Measurements from ENCODE around the gene FAM221A.
"Not testable (repeated sequence)": the region's sequence is repeated elsewhere in the genome, so short reads cannot be mapped to it uniquely, and the experiment has no call there.

FAM221A gene

DNA sequence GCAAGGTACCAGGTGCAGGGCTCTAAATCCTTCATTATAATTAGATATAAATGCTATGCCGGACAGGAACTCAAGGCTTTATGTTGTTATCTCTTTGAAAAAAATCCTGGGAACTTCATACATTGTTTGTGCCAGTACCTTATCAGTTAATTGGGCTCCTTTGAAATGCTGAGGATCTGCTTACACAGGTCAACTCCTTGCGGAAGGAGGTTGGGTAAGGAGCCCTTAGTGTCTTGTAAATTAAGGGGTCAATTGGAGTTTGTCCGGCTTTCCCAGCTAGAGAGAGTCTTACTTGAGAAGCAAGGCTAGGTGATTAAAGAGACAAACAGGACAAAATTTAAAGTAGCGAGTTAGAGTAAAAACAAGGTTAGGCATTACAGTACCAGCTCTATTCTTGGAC, 44.1 kb downstream of the FAM221A start:
- DNase-seq; H3K4me1 ChIP-seq (ENCODE audit: control insufficient read depth, insufficient read depth, low read depth, low read length); H3K18ac ChIP-seq (ENCODE audit: low read depth in 1 of 2, low read length in 2 of 2); H3K23ac ChIP-seq (ENCODE audit: low read length in 2 of 2); H2BK120ac ChIP-seq (ENCODE audit: low read depth, low read length); H3K9ac ChIP-seq (ENCODE audit: low read length); H2BK12ac ChIP-seq (ENCODE audit: low read length in 2 of 2); H3K4ac ChIP-seq (ENCODE audit: low read depth in 1 of 2, low read length in 2 of 2); H3K36me3 ChIP-seq (ENCODE audit: control insufficient read depth in 1 of 2, insufficient read depth in 2 of 2, low read depth in 1 of 2, low read length in 2 of 2); H3K27ac ChIP-seq (ENCODE audit: low read length, poor library complexity, severe bottlenecking); H2AFZ ChIP-seq (ENCODE audit: low read depth, low read length); H2BK15ac ChIP-seq (ENCODE audit: low read depth, poor library complexity, severe bottlenecking); H4K91ac ChIP-seq (ENCODE audit: low read length); H3K4me2 ChIP-seq (ENCODE audit: low read length, poor library complexity, severe bottlenecking); H4K8ac ChIP-seq (ENCODE audit: low read length); H3K9me3 ChIP-seq (ENCODE audit: control insufficient read depth, low read length); H3K79me1 ChIP-seq (replicated peaks; ENCODE audit: low read length, poor library complexity, severe bottlenecking); H2BK5ac ChIP-seq (ENCODE audit: low read depth, low read length, poor library complexity, severe bottlenecking); H3K27me3 ChIP-seq (ENCODE audit: control insufficient read depth in 1 of 2, insufficient read depth in 1 of 2, low read length in 2 of 2); H3K4me3 ChIP-seq (ENCODE audit: insufficient read depth in 1 of 2, low read depth in 1 of 2, low read length in 2 of 2); H2AK5ac ChIP-seq (ENCODE audit: low read length, severe bottlenecking); H3K14ac ChIP-seq (ENCODE audit: low read length in 2 of 2): not testable (repeated sequence)
- WGBS = 57% methylated on average over 3 of the region's 4 CpGs

DNA sequence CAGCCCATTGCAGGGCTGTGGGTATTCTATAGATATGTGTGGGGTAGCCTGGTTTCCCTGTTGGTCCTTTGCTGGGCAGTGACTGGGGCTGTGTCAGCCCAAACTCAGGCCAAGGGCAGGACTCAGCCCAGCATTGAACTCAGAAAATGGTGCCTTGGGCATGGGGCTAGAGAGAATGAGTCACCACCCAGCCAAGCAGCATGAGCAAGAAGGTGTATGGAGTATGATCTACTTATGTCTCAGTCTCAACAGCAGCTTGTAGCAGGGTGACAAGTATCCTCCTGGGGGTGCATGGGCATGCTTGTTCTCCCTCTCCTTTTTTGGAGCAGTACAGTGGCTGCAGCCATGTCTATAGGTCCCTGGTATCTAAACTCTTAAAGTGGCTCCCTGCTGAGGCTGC, 62.1 kb downstream of the FAM221A start:
- no peak overlapping the region for H3K27ac ChIP-seq (ENCODE audit: low read length, poor library complexity, severe bottlenecking)
- H3K18ac ChIP-seq (ENCODE audit: low read depth in 1 of 2, low read length in 2 of 2) = no peak overlapping the region
- H3K23ac ChIP-seq (ENCODE audit: low read length in 2 of 2) = no peak overlapping the region
- no peak overlapping the region for H2BK120ac ChIP-seq (ENCODE audit: low read depth, low read length)
- H3K14ac ChIP-seq (ENCODE audit: low read length in 2 of 2) = peak overlapping the region in 1 of 2 experiments; percentile 30
- H3K9ac ChIP-seq (ENCODE audit: low read length) = no peak overlapping the region
- H2AFZ ChIP-seq (ENCODE audit: low read depth, low read length) = no peak overlapping the region
- H3K4me3 ChIP-seq (ENCODE audit: insufficient read depth in 1 of 2, low read depth in 1 of 2, low read length in 2 of 2) = no peak overlapping the region
- no peak overlapping the region for H2BK5ac ChIP-seq (ENCODE audit: low read depth, low read length, poor library complexity, severe bottlenecking)
- H2BK15ac ChIP-seq (ENCODE audit: low read depth, poor library complexity, severe bottlenecking) = no peak overlapping the region
- H2AK5ac ChIP-seq (ENCODE audit: low read length, severe bottlenecking) = no peak overlapping the region
- no peak overlapping the region for H4K91ac ChIP-seq (ENCODE audit: low read length)
- peaks cover 19% of the 10 kb centered on the region for H3K9me3 ChIP-seq (ENCODE audit: control insufficient read depth, low read length)
- H3K4me1 ChIP-seq (ENCODE audit: control insufficient read depth, insufficient read depth, low read depth, low read length) = no peaks in the 10 kb centered on the region
- no peak overlapping the region for H4K8ac ChIP-seq (ENCODE audit: low read length)
- no peaks in the 10 kb centered on the region for H3K79me1 ChIP-seq (replicated peaks; ENCODE audit: low read length, poor library complexity, severe bottlenecking)
- no peaks in the 10 kb centered on the region for H3K36me3 ChIP-seq (ENCODE audit: control insufficient read depth in 1 of 2, insufficient read depth in 2 of 2, low read depth in 1 of 2, low read length in 2 of 2)
- DNase-seq = peak; percentile 8
- H2BK12ac ChIP-seq (ENCODE audit: low read length in 2 of 2) = peak overlapping the region in 1 of 2 experiments; percentile 29
- H3K4me2 ChIP-seq (ENCODE audit: low read length, poor library complexity, severe bottlenecking) = no peak overlapping the region
- no peaks in the 10 kb centered on the region for H3K27me3 ChIP-seq (ENCODE audit: control insufficient read depth in 1 of 2, insufficient read depth in 1 of 2, low read length in 2 of 2)
- no peak overlapping the region for H3K4ac ChIP-seq (ENCODE audit: low read depth in 1 of 2, low read length in 2 of 2)

- Histone ChIP-seq H2AFZ (ENCODE audit: low read depth, low read length) (no peak overlapping the region), H2AK5ac (ENCODE audit: low read length, severe bottlenecking) (no peak overlapping the region), H3K23ac (ENCODE audit: low read length in 2 of 2) (no peak overlapping the region), H2BK5ac (ENCODE audit: low read depth, low read length, poor library complexity, severe bottlenecking) (no peak overlapping the region), H3K4me3 (ENCODE audit: insufficient read depth in 1 of 2, low read depth in 1 of 2, low read length in 2 of 2) (no peak overlapping the region), H3K18ac (ENCODE audit: low read depth in 1 of 2, low read length in 2 of 2) (no peak overlapping the region), H3K27ac (ENCODE audit: low read length, poor library complexity, severe bottlenecking) (no peak overlapping the region), H2BK120ac (ENCODE audit: low read depth, low read length) (no peak overlapping the region), H4K91ac (ENCODE audit: low read length) (no peak overlapping the region), H2BK15ac (ENCODE audit: low read depth, poor library complexity, severe bottlenecking) (no peak overlapping the region), H3K27me3 (ENCODE audit: control insufficient read depth in 1 of 2, insufficient read depth in 1 of 2, low read length in 2 of 2) (no peaks in the 10 kb centered on the region), H3K4me1 (ENCODE audit: control insufficient read depth, insufficient read depth, low read depth, low read length) (no peaks in the 10 kb centered on the region), H3K36me3 (ENCODE audit: control insufficient read depth in 1 of 2, insufficient read depth in 2 of 2, low read depth in 1 of 2, low read length in 2 of 2) (no peaks in the 10 kb centered on the region), H3K9me3 (ENCODE audit: control insufficient read depth, low read length) (peaks cover 19% of the 10 kb centered on the region), H3K14ac (ENCODE audit: low read length in 2 of 2) (no peak overlapping the region), H3K9ac (ENCODE audit: low read length) (no peak overlapping the region), H3K4ac (ENCODE audit: low read depth in 1 of 2, low read length in 2 of 2) (no peak overlapping the region), H3K79me1 (replicated peaks; ENCODE audit: low read length, poor library complexity, severe bottlenecking) (no peaks in the 10 kb centered on the region), H3K4me2 (ENCODE audit: low read length, poor library complexity, severe bottlenecking) (no peak overlapping the region), H4K8ac (ENCODE audit: low read length) (no peak overlapping the region), H2BK12ac (ENCODE audit: low read length in 2 of 2) (no peak overlapping the region)
- DNase-seq = no peak
- 98% methylated on average over 4 of the region's 4 CpGs for WGBS
Observed at GRCh38 chr7:23743226-23743625, 63.2 kb downstream of the FAM221A start.

DNA sequence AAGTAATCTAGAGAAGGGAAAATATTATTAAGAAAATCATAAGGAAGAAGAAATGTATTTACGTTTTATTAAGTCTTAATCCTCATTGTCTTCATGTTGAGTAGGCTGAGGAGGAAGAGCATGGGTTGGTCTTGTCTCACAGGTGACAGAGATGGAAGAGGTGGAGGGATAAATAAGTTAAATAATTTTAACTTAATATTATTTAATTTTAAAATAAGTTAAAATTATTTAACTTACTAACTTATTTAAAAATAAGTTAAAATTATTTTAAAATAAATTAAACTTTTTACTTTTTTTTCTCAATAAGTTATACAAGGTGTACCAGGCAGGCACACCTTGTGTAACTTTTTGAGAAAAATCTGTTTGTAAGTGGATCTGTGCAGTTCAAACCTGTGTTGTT, 66.6 kb downstream of the FAM221A start:
- 100% methylated on average over 1 of the region's 1 CpG for WGBS
- H3K27ac ChIP-seq (ENCODE audit: low read length, poor library complexity, severe bottlenecking) = no peak overlapping the region

More for the DNA sequence above, 66.6 kb downstream of the FAM221A start:
- Histone ChIP-seq H2BK12ac (ENCODE audit: low read length in 2 of 2) (no peak overlapping the region), H2BK120ac (ENCODE audit: low read depth, low read length) (no peak overlapping the region), H3K36me3 (ENCODE audit: control insufficient read depth in 1 of 2, insufficient read depth in 2 of 2, low read depth in 1 of 2, low read length in 2 of 2) (no peaks in the 10 kb centered on the region), H3K4ac (ENCODE audit: low read depth in 1 of 2, low read length in 2 of 2) (no peak overlapping the region), H2AK5ac (ENCODE audit: low read length, severe bottlenecking) (no peak overlapping the region), H3K23ac (ENCODE audit: low read length in 2 of 2) (no peak overlapping the region), H3K4me3 (ENCODE audit: insufficient read depth in 1 of 2, low read depth in 1 of 2, low read length in 2 of 2) (no peak overlapping the region), H3K4me1 (ENCODE audit: control insufficient read depth, insufficient read depth, low read depth, low read length) (no peaks in the 10 kb centered on the region), H3K9ac (ENCODE audit: low read length) (no peak overlapping the region), H3K79me1 (replicated peaks; ENCODE audit: low read length, poor library complexity, severe bottlenecking) (no peaks in the 10 kb centered on the region), H2BK15ac (ENCODE audit: low read depth, poor library complexity, severe bottlenecking) (no peak overlapping the region), H3K14ac (ENCODE audit: low read length in 2 of 2) (no peak overlapping the region), H4K8ac (ENCODE audit: low read length) (no peak overlapping the region), H3K4me2 (ENCODE audit: low read length, poor library complexity, severe bottlenecking) (no peak overlapping the region), H3K18ac (ENCODE audit: low read depth in 1 of 2, low read length in 2 of 2) (no peak overlapping the region), H3K9me3 (ENCODE audit: control insufficient read depth, low read length) (peaks cover 19% of the 10 kb centered on the region), H2AFZ (ENCODE audit: low read depth, low read length) (no peak overlapping the region), H3K27me3 (ENCODE audit: control insufficient read depth in 1 of 2, insufficient read depth in 1 of 2, low read length in 2 of 2) (no peaks in the 10 kb centered on the region), H4K91ac (ENCODE audit: low read length) (no peak overlapping the region), H2BK5ac (ENCODE audit: low read depth, low read length, poor library complexity, severe bottlenecking) (no peak overlapping the region)
- DNase-seq = no peak
